SK-N-SH (cell line): ENCODE data around the gene LDB2. TPM values are rescaled to one million over a fixed set of nuclear protein-coding genes. Genes with fewer than 3 reads are reported as not detected.

ENCODE experiments used
- CTCF ChIA-PET: fragments of 300-600, 350-600 bp; formaldehyde crosslinking; extraction: SDS; loops from one replicate; lab custom pipeline; 2021; lab: Yijun Ruan, JAX
- POLR2A ChIA-PET: fragments of 350-600 bp; sonication (Branson Sonifier 250); formaldehyde crosslinking; extraction: SDS; loops from one replicate; lab custom pipeline; 2020; ENCODE audit warnings: antibody characterized with exemption, inconsistent platforms; lab: Yijun Ruan, JAX
- DNase-seq: peaks from one replicate; pipeline ENCODE4 v3.0.0; 2012
- H2AFZ ChIP-seq: fragments of 200-600 bp; sonication (generic); 2 replicates; pipeline ENCODE4 v1.8.1; 2016; ENCODE audit warnings: antibody characterized with exemption, mild to moderate bottlenecking, low read depth
- H3F3A ChIP-seq: fragments of 200-600 bp; sonication (generic); replicated peaks from 2 replicates; pipeline ENCODE3; 2016; ENCODE audit warnings: antibody characterized with exemption, mild to moderate bottlenecking; ENCODE audit not compliant: insufficient read depth
- H3K27ac ChIP-seq, 2 experiments: fragments of 200-500 bp in 1 of 2; fragments of 200-600 bp in 1 of 2; sonication (Bioruptor generic) in 1 of 2; sonication (generic), shearing (Covaris generic) in 1 of 2; 2 replicates each; pipeline versions ENCODE4 v1.5.1 to v1.6.1; 2014 to 2016; ENCODE audit warnings: low read depth in 2 of 2, inconsistent platforms in 1 of 2, low read length in 1 of 2, mild to moderate bottlenecking in 1 of 2, mixed read lengths in 1 of 2
- H3K27me3 ChIP-seq: fragments of 200-600 bp; sonication (generic), shearing (Covaris generic); 2 replicates; pipeline ENCODE4 v1.6.1; 2016; ENCODE audit warnings: mixed run types; ENCODE audit not compliant: insufficient read depth
- H3K36me3 ChIP-seq, 2 experiments: fragments of 200-500 bp in 1 of 2; fragments of 200-600 bp in 1 of 2; sonication (Bioruptor generic) in 1 of 2; sonication (generic) in 1 of 2; replicated peaks in 1 of 2; 2 replicates each; pipeline versions ENCODE3 to v1.5.1; 2014 to 2016; ENCODE audit warnings: low read length in 1 of 2, mild to moderate bottlenecking in 1 of 2; ENCODE audit not compliant: insufficient read depth in 2 of 2, control insufficient read depth in 1 of 2
- H3K4me1 ChIP-seq, 2 experiments: fragments of 200-500 bp in 1 of 2; fragments of 200-600 bp in 1 of 2; sonication (Bioruptor generic) in 1 of 2; sonication (generic), shearing (Covaris generic) in 1 of 2; 2 replicates each; pipeline versions ENCODE4 v1.5.1 to v1.6.1; 2014 to 2016; ENCODE audit warnings: low read depth in 1 of 2, low read length in 1 of 2, mixed run types in 1 of 2; ENCODE audit not compliant: insufficient read depth in 2 of 2, control insufficient read depth in 1 of 2
- H3K4me2 ChIP-seq: fragments of 200-600 bp; sonication (generic), shearing (Covaris generic); 2 replicates; pipeline ENCODE4 v1.6.1; 2017; ENCODE audit warnings: mixed run types
- H3K4me3 ChIP-seq, 2 experiments: fragments of 200-500 bp in 1 of 2; fragments of 200-600 bp in 1 of 2; sonication (Bioruptor generic) in 1 of 2; sonication (generic), shearing (Covaris generic) in 1 of 2; 2 replicates each; pipeline versions ENCODE4 v1.5.1 to v1.8.1; 2014 to 2016; ENCODE audit warnings: low read depth in 2 of 2, inconsistent platforms in 1 of 2, low read length in 1 of 2, mild to moderate bottlenecking in 1 of 2, mixed read lengths in 1 of 2, moderate library complexity in 1 of 2
- H3K79me2 ChIP-seq: fragments of 200-600 bp; sonication (generic); 2 replicates; pipeline ENCODE4 v1.8.1; 2017; ENCODE audit warnings: mild to moderate bottlenecking; ENCODE audit not compliant: insufficient read depth
- H3K9ac ChIP-seq: fragments of 200-600 bp; sonication (generic); 2 replicates; pipeline ENCODE4 v1.6.1; 2017; ENCODE audit warnings: mixed run types
- H3K9me2 ChIP-seq: fragments of 200-600 bp; sonication (generic); 2 replicates; pipeline ENCODE4 v1.6.1; 2017; ENCODE audit warnings: mixed run types
- H3K9me3 ChIP-seq: fragments of 200-600 bp; sonication (generic); 2 replicates; pipeline ENCODE4 v1.6.1; 2017; ENCODE audit warnings: mixed run types, mild to moderate bottlenecking, moderate library complexity
- H4K20me1 ChIP-seq: fragments of 200-600 bp; sonication (generic); 2 replicates; pipeline ENCODE4 v1.6.1; 2017; ENCODE audit warnings: mild to moderate bottlenecking, mixed run types; ENCODE audit not compliant: insufficient read depth
- CHD2 ChIP-seq: fragments of 150-350 bp; IDR thresholded peaks from 2 replicates; pipeline ENCODE4 v1.6.1; 2018; ENCODE audit warnings: low read length; ENCODE audit not compliant: partially characterized antibody
- EP300 ChIP-seq, 2 experiments: IDR thresholded peaks; 2 replicates each; pipeline versions ENCODE4 v1.4.0 to v1.6.1; 2012; ENCODE audit warnings: borderline replicate concordance in 1 of 2, low read depth in 1 of 2, low read length in 1 of 2
- FOXJ3 ChIP-seq: sonication (generic); formaldehyde crosslinking; IDR thresholded peaks from 2 replicates; pipeline ENCODE4 v1.5.1; 2020; ENCODE audit warnings: mild to moderate bottlenecking, missing genetic modification reagents
- FOXM1 ChIP-seq: IDR thresholded peaks from 2 replicates; pipeline ENCODE4 v1.4.0; 2012; ENCODE audit warnings: low read depth, mild to moderate bottlenecking
- GABPA ChIP-seq: IDR thresholded peaks from 2 replicates; pipeline ENCODE4 v1.4.0; 2012; ENCODE audit warnings: low read depth, mild to moderate bottlenecking
- GATA2 ChIP-seq: sonication (generic); formaldehyde crosslinking; IDR thresholded peaks from 2 replicates; pipeline ENCODE4 v1.5.0; 2020; ENCODE audit warnings: mild to moderate bottlenecking, missing genetic modification reagents
- JUND ChIP-seq: IDR thresholded peaks from 2 replicates; pipeline ENCODE4 v1.4.0; 2012
- MXI1 ChIP-seq: IDR thresholded peaks from 2 replicates; pipeline ENCODE4 v1.6.1; 2012; ENCODE audit warnings: mild to moderate bottlenecking, low read depth, low read length, improper control_type of control experiment
- RAD21 ChIP-seq: IDR thresholded peaks from 2 replicates; pipeline ENCODE4 v1.6.1; 2012; ENCODE audit warnings: mild to moderate bottlenecking, low read length
- RCOR1 ChIP-seq: fragments of 150-350 bp; IDR thresholded peaks from 2 replicates; pipeline ENCODE4 v1.6.1; 2017; ENCODE audit warnings: antibody characterized with exemption, low read length
- SMC3 ChIP-seq: IDR thresholded peaks from 2 replicates; pipeline ENCODE4 v1.6.1; 2012; ENCODE audit warnings: low read depth, low read length, improper control_type of control experiment
- TCF12 ChIP-seq: IDR thresholded peaks from 2 replicates; pipeline ENCODE4 v1.4.0; 2012
- YY1 ChIP-seq: IDR thresholded peaks from 2 replicates; pipeline ENCODE4 v1.4.0; 2012; ENCODE audit warnings: low read depth, mild to moderate bottlenecking
- WGBS: methylation state at CpG from one replicate; pipeline ENCODE4 v1.1.6; 2017; ENCODE audit warnings: low lambda C conversion rate; 5-methylcytosine and 5-hydroxymethylcytosine counted together
- polyA plus RNA-seq, 3 experiments: library from polyadenylated mRNA; depleted of rRNA; stranded (reverse); fragments of >200 nt; gene quantifications; 2 replicates each; pipeline ENCODE4 v1.2.3, GENCODE V29; 2012
- TF ChIP-seq, protein P1 (sequence below): IDR thresholded peaks from 2 replicates; pipeline ENCODE4 v1.4.0; 2012; ENCODE audit warnings: low read depth, borderline replicate concordance
- TF ChIP-seq, protein P2 (sequence below): fragments of 150-350 bp; IDR thresholded peaks from 2 replicates; pipeline ENCODE4 v1.6.1; 2016; ENCODE audit warnings: mild to moderate bottlenecking, low read depth, low read length
- TF ChIP-seq, protein P3 (sequence below): fragments of 200-600 bp; sonication (generic); IDR thresholded peaks from 2 replicates; pipeline ENCODE4 v1.6.1; 2017; ENCODE audit warnings: antibody characterized with exemption, mild to moderate bottlenecking, moderate library complexity

Gene LDB2
- polyA plus RNA-seq, 1 of the 3 experiments (the other 2 are of a cell fraction), result 11.0 TPM

DNA sequence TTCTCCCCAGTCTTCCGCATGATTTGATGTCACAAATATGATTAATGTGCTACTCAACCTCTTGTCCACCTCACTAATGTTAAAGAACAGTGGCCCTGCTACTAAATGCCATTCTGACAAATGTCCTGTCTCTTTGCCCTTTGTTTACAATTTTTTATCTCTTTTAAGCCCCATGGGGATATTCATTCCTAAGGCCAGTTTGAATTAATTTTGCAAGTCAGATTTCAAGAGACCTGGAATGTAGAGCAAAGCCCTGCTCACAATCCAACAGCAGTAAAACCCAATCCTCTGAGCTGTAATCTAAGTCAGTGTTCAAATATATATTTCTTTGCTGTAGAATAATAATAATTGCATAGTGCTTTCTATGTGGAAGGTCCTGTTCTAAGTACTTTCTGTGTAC, 81.2 kb downstream of the LDB2 start:
- TF ChIP-seq FOXJ3 (CRISPR knock-in tag) (no peak), EP300 (IDR thresholded peaks at IDR 0.05; ENCODE audit: borderline replicate concordance in 1 of 2, low read depth in 1 of 2, low read length in 1 of 2) (no peak), JUND (no peak), RCOR1 (no peak), YY1 (no peak)
- TF ChIP-seq, protein P1, sequence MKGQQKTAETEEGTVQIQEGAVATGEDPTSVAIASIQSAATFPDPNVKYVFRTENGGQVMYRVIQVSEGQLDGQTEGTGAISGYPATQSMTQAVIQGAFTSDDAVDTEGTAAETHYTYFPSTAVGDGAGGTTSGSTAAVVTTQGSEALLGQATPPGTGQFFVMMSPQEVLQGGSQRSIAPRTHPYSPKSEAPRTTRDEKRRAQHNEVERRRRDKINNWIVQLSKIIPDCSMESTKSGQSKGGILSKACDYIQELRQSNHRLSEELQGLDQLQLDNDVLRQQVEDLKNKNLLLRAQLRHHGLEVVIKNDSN, result no peak
- TF ChIP-seq, protein P2, sequence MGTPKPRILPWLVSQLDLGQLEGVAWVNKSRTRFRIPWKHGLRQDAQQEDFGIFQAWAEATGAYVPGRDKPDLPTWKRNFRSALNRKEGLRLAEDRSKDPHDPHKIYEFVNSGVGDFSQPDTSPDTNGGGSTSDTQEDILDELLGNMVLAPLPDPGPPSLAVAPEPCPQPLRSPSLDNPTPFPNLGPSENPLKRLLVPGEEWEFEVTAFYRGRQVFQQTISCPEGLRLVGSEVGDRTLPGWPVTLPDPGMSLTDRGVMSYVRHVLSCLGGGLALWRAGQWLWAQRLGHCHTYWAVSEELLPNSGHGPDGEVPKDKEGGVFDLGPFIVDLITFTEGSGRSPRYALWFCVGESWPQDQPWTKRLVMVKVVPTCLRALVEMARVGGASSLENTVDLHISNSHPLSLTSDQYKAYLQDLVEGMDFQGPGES, result no peak
- no peaks in the 10 kb centered on the region for H3K36me3 ChIP-seq
- H3K27me3 ChIP-seq, result no peaks in the 10 kb centered on the region
- peaks cover 0 to 16% of the 10 kb centered on the region in 2 experiments; a peak in 1 of 4 replicates for H3K4me1 ChIP-seq
- no peaks in the 10 kb centered on the region for H3K9me2 ChIP-seq
- DNase-seq, result no peak
- peaks cover 4% of the 10 kb centered on the region for H3F3A ChIP-seq
- ChIA-PET CTCF (no interaction called here), POLR2A (no interaction called here)
- H3K79me2 ChIP-seq, result no peaks in the 10 kb centered on the region
- WGBS, result 100% methylated on average over 1 of the region's 1 CpG
- H4K20me1 ChIP-seq, result no peaks in the 10 kb centered on the region
- no peaks in the 10 kb centered on the region for H3K9me3 ChIP-seq
- H3K4me2 ChIP-seq, result no peak overlapping the region
- no peak overlapping the region for H3K9ac ChIP-seq
- no peak overlapping the region for H3K4me3 ChIP-seq
- H2AFZ ChIP-seq, result no peak overlapping the region
- H3K27ac ChIP-seq, result no peak overlapping the region

DNA sequence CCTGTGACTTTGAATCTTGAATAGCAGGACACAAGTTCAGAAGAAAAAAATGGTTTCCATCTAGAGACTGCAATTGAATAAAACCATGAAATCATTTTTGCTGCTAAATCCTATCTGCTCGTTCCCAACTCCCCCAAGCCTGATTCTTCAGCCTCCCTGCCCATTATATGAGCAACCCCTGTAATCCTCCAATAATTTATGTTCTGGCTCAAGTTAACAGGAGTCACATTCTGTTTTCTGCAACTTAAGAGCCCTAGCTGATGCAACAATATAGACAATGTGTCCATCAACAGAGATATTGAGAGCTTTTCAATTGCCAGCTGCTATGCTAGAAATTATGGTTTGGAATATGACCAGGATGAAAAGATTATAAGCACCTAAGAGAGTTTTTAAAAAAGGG, 84.1 kb downstream of the LDB2 start:
- POLR2A ChIA-PET, result no interaction called here

GRCh38 chr4:16812041-16812440, 86.4 kb downstream of the LDB2 start:
- Histone ChIP-seq H3K9me2 (no peaks in the 10 kb centered on the region), H3K4me1 (peaks cover 0 to 16% of the 10 kb centered on the region in 2 experiments; a peak in 1 of 4 replicates), H3K27me3 (no peaks in the 10 kb centered on the region), H3K4me3 (no peak overlapping the region), H3K4me2 (no peak overlapping the region), H3K36me3 (peaks cover 0 to 3% of the 10 kb centered on the region in 2 experiments), H3K9me3 (no peaks in the 10 kb centered on the region), H3K79me2 (no peaks in the 10 kb centered on the region), H3K27ac (no peak overlapping the region), H2AFZ (no peak overlapping the region), H4K20me1 (no peaks in the 10 kb centered on the region), H3F3A (no peaks in the 10 kb centered on the region), H3K9ac (no peak overlapping the region)
- CTCF ChIA-PET, result interaction anchor here (1.5 kb wide), 1 partner anchor 18 kb away, joined by 7 read pairs; no protein-coding TSS in a partner anchor
- no peak for DNase-seq
- POLR2A ChIA-PET, result no interaction called here
- WGBS, result 77% methylated on average over 3 of the region's 3 CpGs
- TF ChIP-seq, protein P3, sequence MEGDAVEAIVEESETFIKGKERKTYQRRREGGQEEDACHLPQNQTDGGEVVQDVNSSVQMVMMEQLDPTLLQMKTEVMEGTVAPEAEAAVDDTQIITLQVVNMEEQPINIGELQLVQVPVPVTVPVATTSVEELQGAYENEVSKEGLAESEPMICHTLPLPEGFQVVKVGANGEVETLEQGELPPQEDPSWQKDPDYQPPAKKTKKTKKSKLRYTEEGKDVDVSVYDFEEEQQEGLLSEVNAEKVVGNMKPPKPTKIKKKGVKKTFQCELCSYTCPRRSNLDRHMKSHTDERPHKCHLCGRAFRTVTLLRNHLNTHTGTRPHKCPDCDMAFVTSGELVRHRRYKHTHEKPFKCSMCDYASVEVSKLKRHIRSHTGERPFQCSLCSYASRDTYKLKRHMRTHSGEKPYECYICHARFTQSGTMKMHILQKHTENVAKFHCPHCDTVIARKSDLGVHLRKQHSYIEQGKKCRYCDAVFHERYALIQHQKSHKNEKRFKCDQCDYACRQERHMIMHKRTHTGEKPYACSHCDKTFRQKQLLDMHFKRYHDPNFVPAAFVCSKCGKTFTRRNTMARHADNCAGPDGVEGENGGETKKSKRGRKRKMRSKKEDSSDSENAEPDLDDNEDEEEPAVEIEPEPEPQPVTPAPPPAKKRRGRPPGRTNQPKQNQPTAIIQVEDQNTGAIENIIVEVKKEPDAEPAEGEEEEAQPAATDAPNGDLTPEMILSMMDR, result no peak
- no peak for TF ChIP-seq TCF12
- TF ChIP-seq, protein P2, result no peak
- no peak for TF ChIP-seq SMC3
- no peak for TF ChIP-seq FOXM1
- no peak for TF ChIP-seq RCOR1
- TF ChIP-seq GABPA, result no peak
- TF ChIP-seq EP300 (IDR thresholded peaks at IDR 0.05; ENCODE audit: borderline replicate concordance in 1 of 2, low read depth in 1 of 2, low read length in 1 of 2), result no peak
- no peak for TF ChIP-seq GATA2 (CRISPR knock-in tag)
- no peak for TF ChIP-seq CHD2
- TF ChIP-seq, protein P1, result no peak

More for the DNA sequence above, 84.1 kb downstream of the LDB2 start:
- 50% methylated on average over 1 of the region's 1 CpG for WGBS
- no peak overlapping the region for H3K9ac ChIP-seq
- no peaks in the 10 kb centered on the region for H3K9me2 ChIP-seq
- DNase-seq, result no peak
- H4K20me1 ChIP-seq, result no peaks in the 10 kb centered on the region
- peaks cover 4% of the 10 kb centered on the region for H3F3A ChIP-seq
- no peak overlapping the region for H2AFZ ChIP-seq
- no peak overlapping the region for H3K27ac ChIP-seq
- TF ChIP-seq RAD21 (no peak), MXI1 (no peak), YY1 (no peak)
- TF ChIP-seq, all 33 proteins: peak for 0
- H3K79me2 ChIP-seq, result no peaks in the 10 kb centered on the region
- CTCF ChIA-PET, result no interaction called here
- H3K4me1 ChIP-seq, result peaks cover 0 to 16% of the 10 kb centered on the region in 2 experiments; a peak in 1 of 4 replicates
- peaks cover 0 to 3% of the 10 kb centered on the region in 2 experiments for H3K36me3 ChIP-seq
- no peak overlapping the region for H3K4me3 ChIP-seq
- no peaks in the 10 kb centered on the region for H3K9me3 ChIP-seq
- no peak overlapping the region for H3K4me2 ChIP-seq
- no peaks in the 10 kb centered on the region for H3K27me3 ChIP-seq
